HG03575 (cell line): ENCODE data around the gene SORBS1.

Experiments
- ATAC-seq: cut with Tn5 transposase; IDR thresholded peaks from one replicate; pipeline ENCODE4 v1.9.1; 2021; ENCODE audit not compliant: unreplicated experiment, insufficient number of reproducible peaks, low FRiP score; ENCODE audit errors: extremely low read depth

The SORBS1 gene

GRCh38 chr10:95279042-95279820 is 281.9 kb downstream of the SORBS1 start:
- ATAC-seq: no peak

DNA sequence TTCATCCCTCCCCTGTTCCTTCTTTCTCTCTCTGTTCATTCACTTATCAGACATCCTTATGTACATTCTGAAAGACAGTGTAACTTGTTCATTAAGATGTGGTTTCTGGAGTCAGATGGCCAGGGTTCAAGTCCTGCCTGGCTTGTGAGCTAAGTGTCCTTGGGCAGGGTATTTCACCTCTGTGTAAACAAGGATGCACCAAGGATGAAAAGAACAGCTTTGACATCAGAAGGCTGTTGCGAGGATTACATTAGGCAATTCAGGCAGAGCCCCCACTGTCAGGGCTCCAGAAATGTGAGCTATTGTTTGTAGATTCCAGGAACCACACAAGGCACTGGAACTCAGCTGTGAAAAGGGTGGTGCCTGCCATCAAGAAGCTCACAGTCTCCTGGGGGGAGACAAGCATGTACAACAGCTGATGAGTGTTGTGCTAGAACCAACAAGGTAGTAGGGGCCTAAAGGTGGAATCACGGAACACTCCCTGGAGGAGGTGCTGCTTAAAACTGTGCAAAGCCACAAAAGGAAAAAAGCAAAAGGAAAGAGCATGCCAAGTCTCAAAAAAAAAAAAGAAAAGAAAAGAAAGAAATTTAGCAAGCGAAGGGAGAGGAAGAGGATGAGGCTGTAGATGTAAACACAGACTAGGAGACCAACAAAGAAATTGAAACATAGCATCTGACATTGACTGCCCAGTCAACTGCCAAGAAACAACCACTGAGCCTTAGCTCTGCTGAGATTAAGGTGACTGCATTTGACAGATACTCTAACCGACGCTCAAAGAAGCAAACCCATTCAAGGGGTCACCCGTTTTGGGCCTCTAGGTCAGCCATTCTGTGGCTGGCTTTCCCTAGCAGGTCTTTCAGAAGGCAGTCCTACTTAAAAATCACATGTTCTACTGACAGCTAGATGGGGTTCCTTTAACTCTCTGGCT is 282.8 kb downstream of the SORBS1 start:
- no peak for ATAC-seq

- ATAC-seq: no peak
Measured at GRCh38 chr10:95277614-95278013, 283.6 kb downstream of the SORBS1 start.

DNA sequence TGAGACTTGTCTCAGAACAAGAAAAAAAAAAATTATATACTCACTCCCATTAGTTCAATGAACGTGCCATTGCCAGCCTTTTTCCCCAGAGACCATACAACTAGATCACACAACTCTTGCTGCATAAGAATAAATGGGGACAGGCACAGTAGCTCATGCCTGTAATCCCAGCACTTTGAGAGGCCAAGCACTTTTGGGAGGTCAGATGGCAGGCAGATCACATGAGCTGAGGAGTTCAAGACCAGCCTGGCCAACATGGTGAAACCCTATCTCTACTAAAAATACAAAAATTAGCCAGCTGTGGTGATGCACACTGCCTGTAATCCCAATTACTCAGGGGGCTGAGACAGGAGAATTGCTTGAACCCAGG is 284.0 kb downstream of the SORBS1 start:
- ATAC-seq: no peak

DNA sequence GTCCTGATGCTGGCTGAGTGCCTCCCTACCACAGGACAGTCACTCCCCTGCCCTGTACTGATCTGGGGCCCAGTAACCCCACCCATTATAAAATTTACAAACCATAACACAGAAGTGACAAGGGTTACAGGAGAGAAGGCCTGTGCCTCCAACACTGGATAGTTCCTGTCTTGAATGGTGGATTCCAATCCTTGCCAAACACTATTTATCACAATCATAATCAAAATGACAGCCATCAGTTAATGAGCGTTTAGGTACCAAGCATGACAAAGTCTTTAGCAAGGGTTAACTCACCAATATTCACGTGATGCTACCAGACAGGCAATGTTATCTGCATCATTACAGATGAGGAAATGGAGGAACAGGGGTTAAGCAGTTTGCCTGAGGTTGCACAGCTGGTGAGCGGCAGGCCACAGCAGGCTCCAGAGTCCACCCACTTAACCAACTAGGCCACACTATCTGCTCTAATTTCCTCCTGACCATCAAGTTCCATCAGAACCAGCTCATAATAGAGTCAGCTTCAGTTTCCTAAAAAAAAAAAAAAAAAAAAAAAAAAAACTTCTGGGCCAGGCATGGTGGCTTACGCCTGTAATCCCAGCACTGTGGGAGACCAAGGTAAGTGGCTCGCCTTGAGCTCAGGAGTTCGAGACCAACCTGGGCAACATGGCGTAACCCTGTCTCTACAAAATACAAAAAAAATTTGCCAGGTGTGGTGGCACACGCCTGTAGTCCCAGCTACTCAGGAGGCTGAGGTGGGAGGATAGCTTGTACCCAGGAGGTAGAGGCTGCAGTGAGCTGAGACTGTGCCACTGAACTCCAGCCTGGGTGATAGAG is 284.6 kb downstream of the SORBS1 start:
- no peak for ATAC-seq

- ATAC-seq: no peak
Measured at GRCh38 chr10:95275726-95276366, 285.3 kb downstream of the SORBS1 start.

GRCh38 chr10:95273393-95274312 is 287.5 kb downstream of the SORBS1 start:
- no peak for ATAC-seq

DNA sequence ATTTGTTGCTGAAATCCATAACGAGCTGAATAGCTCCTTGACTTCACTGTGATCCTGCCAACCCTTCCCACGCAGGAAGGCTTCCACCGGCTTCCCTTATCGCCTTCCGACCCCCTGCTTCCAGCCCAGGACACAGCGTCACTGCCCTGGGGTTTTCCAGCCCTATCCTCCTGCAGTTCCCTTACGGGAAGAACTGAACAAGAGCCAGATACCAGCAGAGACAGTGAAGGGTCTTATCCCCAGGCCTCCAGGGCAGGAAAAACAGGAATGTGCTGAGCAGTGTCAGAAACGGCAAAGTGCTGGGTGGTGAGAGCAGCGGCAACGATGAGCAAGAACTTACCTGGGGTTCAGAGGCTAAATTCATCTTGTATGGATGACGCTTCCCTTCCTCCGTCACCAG is 292.7 kb downstream of the SORBS1 start:
- no peak for ATAC-seq

GRCh38 chr10:95267251-95267650 is 293.9 kb downstream of the SORBS1 start:
- ATAC-seq: no peak

DNA sequence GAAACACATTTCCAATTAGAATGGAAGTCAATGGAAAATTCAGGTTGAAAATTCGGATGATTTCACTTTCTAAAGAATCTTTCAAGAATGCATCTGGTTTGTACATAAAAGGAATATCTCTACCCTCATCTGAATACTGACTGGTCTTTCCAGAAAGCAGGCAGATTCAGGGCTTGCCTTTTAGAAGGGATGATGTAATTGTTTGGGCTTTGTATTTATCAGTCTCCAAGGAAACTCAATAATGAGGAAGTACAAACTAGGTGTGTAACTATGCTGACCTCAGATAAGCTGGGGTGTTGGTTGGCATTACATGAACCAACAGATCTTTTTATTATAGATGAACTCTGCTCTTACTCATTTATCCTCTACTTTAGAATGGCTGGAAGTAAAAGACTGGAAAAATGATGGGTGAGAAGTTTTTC is 294.5 kb downstream of the SORBS1 start:
- ATAC-seq: no peak

DNA sequence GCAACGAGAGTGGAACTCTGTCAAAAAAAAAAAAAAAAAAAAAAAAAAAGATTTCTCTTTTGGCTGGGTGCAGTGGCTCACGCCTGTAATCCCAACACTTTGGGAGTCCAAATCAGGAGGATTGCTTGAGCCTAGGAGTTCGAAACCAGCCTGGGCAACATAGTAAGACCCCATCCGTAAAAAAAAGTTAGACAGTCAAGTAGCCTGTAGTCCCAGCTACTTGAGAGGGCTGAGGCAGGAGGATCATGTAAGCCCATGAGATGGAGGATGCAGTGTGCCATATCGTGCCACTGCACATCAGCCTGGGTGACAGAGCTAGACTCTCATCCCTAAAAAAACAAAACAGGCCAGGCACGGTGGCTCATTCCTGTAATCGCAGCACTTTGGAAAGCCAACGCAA is 295.6 kb downstream of the SORBS1 start:
- no peak for ATAC-seq

DNA sequence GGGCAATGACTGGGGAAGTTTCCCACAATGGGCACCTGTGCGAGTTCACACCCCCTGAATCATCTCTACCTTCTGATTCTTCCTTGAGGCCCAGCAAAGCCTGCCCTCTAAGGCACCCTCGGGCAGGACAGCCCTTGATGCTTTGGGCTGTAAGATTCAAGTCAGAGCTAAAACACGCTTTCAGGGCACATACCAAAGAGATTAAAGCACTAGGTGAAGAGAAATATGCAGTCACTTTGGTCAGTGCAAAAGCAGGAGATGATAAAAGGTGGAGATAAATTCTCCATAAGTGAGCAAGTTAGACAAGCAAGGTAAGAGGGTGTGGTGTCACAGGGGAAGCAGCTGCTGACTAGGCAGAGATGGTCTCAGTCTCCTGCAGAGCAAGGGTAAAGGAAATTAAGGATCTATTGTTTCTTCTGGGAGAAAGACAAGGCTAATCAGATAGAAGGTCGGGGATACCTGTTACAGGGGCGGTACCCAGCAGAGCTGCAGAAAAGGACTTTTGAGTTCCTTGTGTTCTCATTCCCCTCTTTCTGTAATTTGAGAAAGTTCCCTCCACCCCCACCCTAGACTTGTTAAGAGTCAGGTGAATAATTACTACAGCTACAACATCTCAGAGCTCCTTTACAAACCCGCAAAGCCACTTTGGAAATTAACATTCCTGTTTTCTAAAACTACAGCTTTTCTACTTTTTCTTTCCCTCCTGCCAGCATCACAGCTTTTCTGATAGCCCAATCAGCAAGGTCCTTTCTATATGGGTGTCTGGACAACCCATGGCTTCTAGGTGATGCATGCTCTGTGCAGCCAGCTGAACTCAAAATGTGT is 296.7 kb downstream of the SORBS1 start:
- ATAC-seq: no peak

DNA sequence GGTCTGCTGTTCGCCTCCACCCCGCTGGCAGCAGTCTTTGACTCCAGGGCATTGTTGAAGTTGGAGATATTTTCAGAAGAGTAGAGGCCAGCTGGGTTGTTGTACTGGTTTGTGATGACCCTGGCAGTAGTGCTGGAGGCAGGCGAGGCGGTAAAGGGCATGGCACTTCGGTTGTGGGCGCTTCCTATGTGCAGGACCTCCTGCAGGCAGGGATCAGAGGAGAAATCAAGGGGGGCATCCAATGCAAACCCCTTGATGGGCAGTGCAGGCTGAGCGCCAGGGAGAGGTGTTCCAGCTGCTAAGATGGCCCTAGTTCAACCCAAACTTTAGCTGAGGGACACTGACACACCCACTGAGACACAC is 297.3 kb downstream of the SORBS1 start:
- no peak for ATAC-seq

GRCh38 chr10:95262763-95263518 is 298.2 kb downstream of the SORBS1 start:
- ATAC-seq: no peak

- no peak for ATAC-seq
Measured at GRCh38 chr10:95261926-95262325, 299.2 kb downstream of the SORBS1 start.
